OCI-LY7 (cell line): Measurements from ENCODE around the gene FCRL2.

Experiments used
- EZH2phosphoT487 ChIP-seq: fragments of 200-600 bp; sonication (generic); IDR thresholded peaks from 2 replicates; pipeline ENCODE4 v1.6.1; 2018; ENCODE audit warnings: low read depth, borderline replicate concordance, mild to moderate bottlenecking, mixed run types, antibody characterized with exemption, low read length, moderate library complexity, mixed read lengths
- TF ChIP-seq, protein P1 (sequence below): fragments of 200-600 bp; sonication (generic); conservative IDR thresholded peaks from 2 replicates; pipeline ENCODE4 v1.5.1; 2014; ENCODE audit warnings: mild to moderate bottlenecking, antibody characterized with exemption, low read length, moderate library complexity, mixed read lengths

DNA sequence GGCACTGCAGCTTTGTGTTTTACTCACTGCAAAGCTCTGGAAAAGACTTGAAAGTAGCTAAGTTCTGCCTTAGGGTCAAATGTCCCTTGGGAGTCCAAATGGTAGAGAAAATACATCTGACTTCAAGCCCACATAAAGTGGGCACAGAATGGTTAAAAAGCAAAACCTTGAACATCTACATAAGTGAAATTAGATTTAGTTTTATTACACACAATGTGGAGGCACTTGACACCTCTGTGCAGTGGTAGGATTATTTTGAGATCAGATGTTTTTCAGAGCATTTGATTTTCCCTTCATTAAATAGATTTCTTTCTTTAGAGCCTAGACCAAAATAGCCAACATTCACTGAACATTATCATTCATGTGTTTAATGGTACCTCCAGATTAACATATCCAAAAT lies 65.1 kb downstream of the FCRL2 start:
- TF ChIP-seq, protein P1, sequence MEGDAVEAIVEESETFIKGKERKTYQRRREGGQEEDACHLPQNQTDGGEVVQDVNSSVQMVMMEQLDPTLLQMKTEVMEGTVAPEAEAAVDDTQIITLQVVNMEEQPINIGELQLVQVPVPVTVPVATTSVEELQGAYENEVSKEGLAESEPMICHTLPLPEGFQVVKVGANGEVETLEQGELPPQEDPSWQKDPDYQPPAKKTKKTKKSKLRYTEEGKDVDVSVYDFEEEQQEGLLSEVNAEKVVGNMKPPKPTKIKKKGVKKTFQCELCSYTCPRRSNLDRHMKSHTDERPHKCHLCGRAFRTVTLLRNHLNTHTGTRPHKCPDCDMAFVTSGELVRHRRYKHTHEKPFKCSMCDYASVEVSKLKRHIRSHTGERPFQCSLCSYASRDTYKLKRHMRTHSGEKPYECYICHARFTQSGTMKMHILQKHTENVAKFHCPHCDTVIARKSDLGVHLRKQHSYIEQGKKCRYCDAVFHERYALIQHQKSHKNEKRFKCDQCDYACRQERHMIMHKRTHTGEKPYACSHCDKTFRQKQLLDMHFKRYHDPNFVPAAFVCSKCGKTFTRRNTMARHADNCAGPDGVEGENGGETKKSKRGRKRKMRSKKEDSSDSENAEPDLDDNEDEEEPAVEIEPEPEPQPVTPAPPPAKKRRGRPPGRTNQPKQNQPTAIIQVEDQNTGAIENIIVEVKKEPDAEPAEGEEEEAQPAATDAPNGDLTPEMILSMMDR, result no peak
- TF ChIP-seq EZH2phosphoT487, result no peak
